Spleen (tissue), 7 donors: ENCODE measurements around the gene KCTD1.

ENCODE experiments used
- CTCF ChIP-seq, 11 experiments: fragments of 200-600 bp in 7 of 11; fragments of 450-650 bp in 4 of 11; sonication (generic) in 4 of 11; IDR thresholded peaks in 8 of 11; conservative IDR thresholded peaks in 3 of 11; 1 replicate in 7 of 11; 2 replicates in 4 of 11; pipeline versions ENCODE4 v1.4.0 to v1.8.0; 2016 to 2021; ENCODE audit warnings: antibody characterized with exemption in 11 of 11, inconsistent platforms in 4 of 11, mild to moderate bottlenecking in 1 of 11
- POLR2A ChIP-seq, 3 donors: fragments of 450-650 bp; IDR thresholded peaks; one replicate each; pipeline ENCODE4 v1.5.1; 2017; ENCODE audit warnings: antibody characterized with exemption in 3 of 3, mild to moderate bottlenecking in 1 of 3
- POLR2AphosphoS5 ChIP-seq, 3 donors: sonication (generic); formaldehyde crosslinking; IDR thresholded peaks; one replicate each; pipeline ENCODE4 v1.5.1; 2017; ENCODE audit warnings: antibody characterized with exemption in 3 of 3
- donor health status: DM: no; HTN: no; CAD: no; lungs with moderate emphysema.
- donor health status: DM: no; HTN: no; CAD: no.
- donor health status: DM: no; HTN: no; CAD: no.

DNA sequence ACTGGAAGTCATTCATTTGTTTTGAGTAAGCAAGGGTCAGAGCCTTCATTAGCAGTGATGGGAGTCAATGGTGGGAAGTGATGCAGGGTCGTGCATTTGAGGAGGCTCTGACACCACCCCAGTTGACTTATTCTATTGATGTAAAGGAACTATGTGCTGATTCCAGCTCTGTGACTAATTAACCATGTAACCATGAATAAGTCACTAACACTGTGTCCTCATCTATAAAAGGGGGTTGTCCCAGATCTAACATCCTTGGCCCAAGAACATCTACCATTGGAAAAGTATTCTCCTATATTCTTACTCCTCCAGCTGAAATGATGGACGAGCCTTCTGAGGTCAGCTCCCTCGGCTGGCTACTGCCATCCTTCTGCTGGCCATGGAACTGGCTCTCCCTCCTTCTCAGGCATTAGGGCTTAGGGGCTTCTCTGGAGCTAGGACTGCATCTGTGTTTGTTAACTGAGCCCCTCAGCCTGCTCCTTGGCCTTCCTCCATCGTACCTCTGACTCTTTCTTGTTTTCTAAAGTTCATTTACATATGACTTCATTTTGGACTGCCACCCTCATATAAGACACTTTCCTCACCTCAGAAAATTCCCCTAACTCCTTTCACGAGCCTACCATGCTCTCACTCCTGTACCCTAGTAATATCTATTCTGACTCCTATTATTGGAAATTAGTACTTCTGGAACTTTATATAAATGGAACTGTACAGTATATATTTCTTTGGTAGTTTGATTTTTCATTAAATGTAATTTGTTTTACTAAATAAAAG, 115.5 kb downstream of the KCTD1 start:
- TF ChIP-seq CTCF (IDR thresholded peaks at IDR 0.05 in 8 of 11, conservative IDR thresholded peaks at IDR 0.05 in 3 of 11) (no peak), POLR2A (IDR thresholded peaks at IDR 0.05) (no peak), POLR2AphosphoS5 (IDR thresholded peaks at IDR 0.05) (no peak)
